Activated T-cell treated with anti-CD3 and anti-CD28 coated beads, Interleukin-2, amount 50 U/mL, for 1 hour (primary cell): ENCODE results near the gene CFAP251.
"Not testable (repeated sequence)": the region's sequence is repeated elsewhere in the genome, so short reads cannot be mapped to it uniquely, and the experiment has no call there.

ENCODE experiments used
- DNase-seq: peaks from one replicate; pipeline ENCODE4 v3.0.0-alpha.2; 2020

CFAP251 gene

GRCh38 chr12:121980191-121980891 lies 61.9 kb downstream of the CFAP251 start:
- no peak for DNase-seq

GRCh38 chr12:121980892-121981272 lies 62.5 kb downstream of the CFAP251 start:
- no peak for DNase-seq

GRCh38 chr12:121981456-121981855 lies 63.1 kb downstream of the CFAP251 start:
- no peak for DNase-seq

- no peak for DNase-seq
These were observed 64.6 kb downstream of the CFAP251 start for GRCh38 chr12:121982950-121983349.

DNA sequence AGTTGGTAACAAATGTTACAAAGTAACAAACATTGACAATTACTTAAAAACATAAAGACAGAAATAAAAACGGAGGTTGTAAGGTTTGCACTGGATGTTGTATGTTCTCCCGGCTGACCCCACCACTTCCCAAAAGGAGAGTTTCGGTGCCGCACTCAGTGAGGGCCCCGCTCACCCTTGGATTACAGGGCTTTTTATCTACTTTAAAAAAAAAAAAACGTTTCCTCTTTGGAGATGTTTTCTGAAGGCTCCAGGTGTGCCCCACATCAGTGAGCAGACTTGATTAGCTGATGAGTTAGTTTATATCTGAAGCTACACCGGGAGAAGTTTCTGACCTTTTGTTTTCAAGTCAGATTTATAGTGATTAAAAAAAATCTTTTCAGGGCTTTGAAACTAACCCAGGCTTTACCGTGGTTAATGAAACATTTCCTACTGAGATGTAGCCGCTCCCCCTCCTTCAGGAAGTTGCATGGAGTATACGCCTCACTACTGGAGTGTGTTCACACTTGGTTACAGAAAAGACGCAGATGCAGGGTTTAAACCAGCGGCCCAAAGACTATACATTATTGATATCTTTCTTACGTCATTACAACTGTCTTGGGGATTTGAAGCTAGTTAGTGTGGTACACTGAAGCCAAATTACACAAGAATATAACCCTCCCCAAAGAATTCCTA lies 65.3 kb downstream of the CFAP251 start:
- DNase-seq: no peak

- no peak for DNase-seq
These were observed 68.3 kb downstream of the CFAP251 start for GRCh38 chr12:121986489-121987245.

- not testable (repeated sequence) for DNase-seq
These were observed 70.1 kb downstream of the CFAP251 start for GRCh38 chr12:121988519-121988918.

DNA sequence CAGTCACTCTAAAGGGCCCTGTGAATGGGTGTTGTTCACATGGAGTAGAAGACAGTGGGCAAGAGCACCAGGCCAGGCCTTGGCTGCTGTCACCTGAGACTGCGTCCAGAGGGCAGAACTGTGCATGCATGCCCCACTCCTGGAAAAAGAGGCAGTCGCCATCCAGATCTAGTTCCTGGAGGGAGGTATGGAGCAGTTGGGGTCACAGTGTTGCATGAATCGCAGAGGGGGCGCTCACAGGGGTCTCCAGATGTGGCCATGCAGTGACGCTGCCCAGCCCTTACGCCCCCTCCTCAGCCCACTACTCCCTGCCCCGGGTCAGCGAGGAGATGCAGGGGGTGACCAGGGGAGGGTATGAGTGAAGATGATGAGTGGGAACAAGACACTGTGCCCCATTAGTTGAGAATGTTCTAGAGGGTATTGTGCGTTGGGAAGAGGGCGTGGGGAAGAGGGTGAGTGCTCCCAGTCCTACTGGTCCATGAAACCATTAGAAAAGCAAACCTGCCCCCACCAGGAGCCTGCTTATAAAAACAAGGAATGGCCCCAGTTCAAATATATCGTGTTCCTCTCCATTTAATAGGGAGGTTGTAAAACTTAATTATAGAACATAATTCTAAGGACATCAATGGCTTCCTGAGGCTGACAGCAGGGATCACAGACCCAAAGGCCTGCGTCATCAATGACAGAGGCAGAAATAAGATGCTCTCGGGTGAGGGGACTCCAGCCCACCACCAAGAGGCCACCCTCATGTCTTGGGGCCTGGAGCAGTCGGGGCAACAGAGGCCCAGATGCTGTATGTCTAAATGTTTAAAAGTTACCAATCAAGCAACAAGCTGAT lies 71.1 kb downstream of the CFAP251 start:
- DNase-seq: no peak

DNA sequence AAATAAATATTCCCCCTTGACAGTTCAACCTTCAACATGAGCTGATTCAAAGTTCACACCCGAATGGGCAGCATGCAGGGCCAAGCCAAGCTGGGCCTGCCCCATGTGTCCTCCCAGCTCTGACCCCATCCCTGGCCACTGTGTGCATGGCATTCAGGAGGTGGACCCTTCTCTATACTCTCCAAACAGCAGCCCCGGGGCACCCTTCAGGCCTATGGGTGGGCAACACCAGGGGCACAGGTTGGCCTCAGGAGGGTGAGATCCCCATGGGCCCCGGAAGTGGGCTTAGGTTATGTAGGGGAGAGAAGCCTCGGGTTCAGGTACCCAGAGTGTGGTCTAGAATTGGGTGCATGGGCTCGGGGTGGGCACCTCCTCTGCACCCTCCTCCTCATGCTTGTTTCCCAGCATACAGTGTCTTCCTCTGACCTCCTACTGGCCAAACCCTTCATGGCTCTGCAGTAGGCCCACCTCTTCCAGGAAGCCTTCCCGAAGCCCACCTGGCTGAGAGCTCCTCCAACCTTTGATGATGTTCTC lies 71.8 kb downstream of the CFAP251 start:
- no peak for DNase-seq

DNA sequence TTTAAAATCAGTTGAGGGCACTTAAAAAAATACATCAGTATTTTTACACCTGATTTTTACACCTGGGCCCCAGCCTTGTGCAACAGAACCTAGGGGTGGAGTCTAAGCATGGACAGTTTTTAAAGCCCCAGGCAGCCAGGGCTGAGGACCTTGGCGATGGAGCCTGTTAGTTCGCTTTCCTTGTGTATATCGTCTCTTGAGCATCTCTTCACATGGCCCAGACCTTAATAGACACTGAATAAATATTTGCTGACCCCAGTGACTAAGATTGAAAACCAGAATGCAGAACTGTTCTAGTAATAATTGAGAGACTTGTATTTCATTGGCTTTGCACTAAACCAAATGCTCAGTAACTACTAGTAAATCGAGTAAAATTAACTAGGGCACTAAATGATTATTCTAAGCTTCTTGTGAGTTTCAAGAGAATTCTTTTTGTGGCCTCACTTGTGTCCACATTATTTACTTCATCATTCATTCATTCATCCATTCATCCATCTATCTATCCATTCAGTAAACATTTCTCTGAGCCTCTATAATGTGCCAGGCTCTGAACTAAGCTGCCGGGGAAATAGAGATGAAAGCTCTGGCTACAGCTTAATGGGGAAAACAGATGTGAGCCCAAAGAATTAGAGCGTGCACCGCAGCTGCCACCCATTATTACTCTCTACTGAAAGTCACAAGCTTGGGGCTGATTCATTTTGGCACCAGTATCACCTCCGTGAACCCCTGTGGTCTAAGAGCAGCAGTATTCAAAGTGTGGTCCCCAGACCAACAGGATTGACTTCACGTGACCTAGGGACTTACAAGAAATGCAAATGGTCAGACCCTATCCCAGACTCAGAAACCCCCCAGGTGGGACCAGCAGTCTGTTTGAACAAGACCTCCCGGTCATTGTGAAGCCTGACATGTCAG lies 72.6 kb downstream of the CFAP251 start:
- no peak for DNase-seq

GRCh38 chr12:121992059-121992879 lies 73.9 kb downstream of the CFAP251 start:
- peak; percentile 25 for DNase-seq

- DNase-seq: no peak
These were observed 77.9 kb downstream of the CFAP251 start for GRCh38 chr12:121996050-121996944.

DNA sequence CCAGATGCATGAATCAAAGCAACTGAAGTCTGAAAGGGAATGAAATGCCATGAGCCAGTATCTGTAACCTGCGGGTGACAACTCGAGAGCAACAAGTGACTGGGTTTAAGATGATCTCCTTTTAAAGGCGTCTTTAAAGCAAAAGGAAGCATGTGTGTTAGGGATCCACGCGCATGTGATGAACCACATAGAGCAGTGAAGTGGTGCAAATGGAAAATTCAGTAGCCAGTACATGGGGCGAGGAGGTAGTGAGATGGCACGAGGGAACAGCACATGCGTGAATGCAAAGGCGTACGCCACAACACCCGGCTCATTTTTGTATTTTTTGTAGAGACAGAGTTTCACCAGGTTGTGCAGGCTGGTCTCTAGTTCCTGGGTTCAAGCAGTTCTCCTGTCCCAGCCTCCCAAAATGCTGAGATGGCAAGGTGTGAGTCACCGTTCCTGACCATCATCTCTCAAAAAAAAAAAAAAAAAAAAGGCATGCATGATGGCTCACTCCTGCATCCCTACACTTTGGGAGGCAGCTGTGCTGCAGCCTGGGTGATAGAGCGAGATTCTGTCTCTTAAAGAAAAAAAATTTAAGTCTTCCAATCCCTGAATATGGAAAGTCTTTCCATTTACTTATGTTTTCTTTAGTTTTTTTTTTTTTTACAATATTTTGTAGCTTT lies 78.7 kb downstream of the CFAP251 start:
- DNase-seq: no peak

- no peak for DNase-seq
These were observed 83.2 kb downstream of the CFAP251 start for GRCh38 chr12:122001466-122002209.

DNA sequence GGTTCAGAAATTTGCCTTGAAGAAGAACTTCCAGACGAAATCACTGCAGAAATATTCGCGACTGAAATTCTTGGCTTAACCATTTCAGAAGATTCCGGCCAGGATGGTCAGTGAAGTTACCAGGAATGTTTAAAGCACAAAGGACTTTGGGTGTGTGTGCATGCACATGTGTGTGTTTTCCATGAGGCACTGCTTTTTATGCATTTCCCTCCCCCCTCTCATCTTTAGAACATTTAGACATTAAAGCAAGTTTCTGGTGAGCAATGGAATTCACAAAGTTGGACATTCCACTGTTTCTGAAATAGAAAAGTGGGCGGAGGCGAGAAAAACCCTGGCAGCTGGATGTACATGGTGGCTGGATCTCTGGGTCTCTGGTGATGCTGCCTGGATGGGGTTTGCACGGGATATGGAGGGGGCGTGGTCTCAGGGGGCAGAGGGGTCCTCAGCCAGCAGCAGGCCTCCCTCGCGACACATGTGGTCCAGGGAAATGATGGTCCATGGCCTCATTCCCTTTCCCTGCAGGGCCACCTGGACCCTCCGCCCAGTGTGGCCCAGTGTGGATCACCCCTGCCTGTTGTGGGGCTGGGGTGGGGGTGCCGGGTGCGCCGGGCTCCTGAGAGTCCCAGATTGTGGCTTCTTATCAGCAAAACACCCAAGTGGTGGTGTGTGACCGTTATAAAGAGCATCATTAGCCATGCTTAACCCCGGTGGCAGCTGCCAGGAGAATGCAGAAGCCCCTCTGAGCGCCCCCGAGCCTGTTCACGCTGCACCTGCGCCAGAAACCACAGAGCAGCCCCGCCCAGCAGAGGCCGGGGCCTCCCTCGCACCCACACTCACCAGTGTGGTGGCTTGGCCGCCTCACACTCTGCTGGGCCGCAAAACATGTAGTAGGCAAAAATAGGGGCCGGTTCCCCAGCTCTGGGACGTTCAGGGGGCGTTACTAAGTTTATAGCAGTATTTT lies 85.5 kb downstream of the CFAP251 start:
- no peak for DNase-seq

DNA sequence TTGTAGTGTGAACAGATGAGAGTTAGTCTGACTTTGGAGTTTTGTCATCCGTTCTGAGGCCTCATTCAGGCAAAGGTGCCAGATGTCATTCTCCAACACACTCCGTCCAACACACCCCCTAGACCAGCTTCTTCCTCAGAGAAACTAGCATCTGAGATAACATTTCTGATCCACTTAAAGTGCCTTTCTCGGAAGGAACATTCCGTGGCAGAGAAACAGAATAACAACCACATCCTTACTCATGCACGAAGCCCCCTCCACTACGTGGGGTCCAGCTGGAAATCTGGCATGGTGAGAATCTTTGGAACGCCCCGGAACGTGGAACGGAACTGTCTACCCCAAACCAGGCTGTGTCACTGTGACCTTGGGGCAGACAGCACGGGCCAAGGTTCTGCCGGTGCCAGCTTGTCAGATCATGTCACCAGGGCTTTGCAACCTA lies 86.3 kb downstream of the CFAP251 start:
- no peak for DNase-seq

DNA sequence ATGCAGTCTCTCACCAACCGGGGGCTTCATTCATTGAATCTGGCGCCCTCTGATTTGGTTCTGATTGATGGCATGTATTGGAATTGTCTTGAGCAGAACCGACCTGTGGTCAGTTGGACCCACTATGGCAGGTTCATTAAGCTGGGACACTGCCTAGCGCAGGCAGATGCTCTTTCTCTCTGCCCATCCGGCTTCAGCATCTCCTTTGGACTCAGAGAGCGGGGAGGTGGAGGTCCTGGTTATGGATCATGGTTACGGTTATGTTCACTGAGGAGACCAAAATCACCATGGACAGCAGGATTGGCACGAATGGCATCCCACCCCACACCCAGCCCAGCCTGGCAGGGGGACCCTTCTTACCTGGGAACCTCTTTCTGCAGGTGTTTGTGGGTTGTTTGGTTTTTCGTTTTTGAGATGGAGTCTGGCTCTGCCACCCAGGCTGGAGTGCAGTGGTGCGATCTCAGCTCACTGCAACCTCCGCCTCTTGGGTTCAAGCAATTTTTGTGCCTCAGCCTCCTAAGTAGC lies 86.9 kb downstream of the CFAP251 start:
- DNase-seq: no peak
